MM.1S (cell line): Measurements from ENCODE around the gene KPRP.

Source experiments
- DNase-seq: peaks from one replicate; pipeline ENCODE4 v3.0.0-alpha.2; 2015
- H2AFZ ChIP-seq: fragments of 300-600 bp; sonication (generic); 2 replicates; pipeline ENCODE4 v1.6.0; 2016; ENCODE audit warnings: antibody characterized with exemption, low read length
- H3F3A ChIP-seq: fragments of 300-600 bp; sonication (generic); 2 replicates; pipeline ENCODE4 v1.6.1; 2016; ENCODE audit warnings: mild to moderate bottlenecking, antibody characterized with exemption, low read length, moderate library complexity, mixed read lengths; ENCODE audit not compliant: insufficient read depth
- H3K27ac ChIP-seq: fragments of 300-600 bp; sonication (generic); 2 replicates; pipeline ENCODE4 v1.5.1; 2016; ENCODE audit warnings: mild to moderate bottlenecking, low read length
- H3K27me3 ChIP-seq: fragments of 300-600 bp; sonication (generic); replicated peaks from 2 replicates; pipeline ENCODE4 v1.6.0; 2016; ENCODE audit warnings: low read length; ENCODE audit not compliant: insufficient read depth
- H3K36me3 ChIP-seq: fragments of 300-600 bp; sonication (generic); replicated peaks from 2 replicates; pipeline ENCODE4 v1.6.1; 2016; ENCODE audit warnings: mild to moderate bottlenecking, low read length, mixed read lengths; ENCODE audit not compliant: insufficient read depth
- H3K4me1 ChIP-seq: fragments of 300-600 bp; sonication (generic); 2 replicates; pipeline ENCODE4 v1.6.1; 2016; ENCODE audit warnings: low read length, mixed read lengths
- H3K4me2 ChIP-seq: fragments of 300-600 bp; sonication (generic); 2 replicates; pipeline ENCODE4 v1.6.0; 2016; ENCODE audit warnings: low read depth, low read length
- H3K4me3 ChIP-seq: fragments of 300-600 bp; sonication (generic); 2 replicates; pipeline ENCODE4 v1.5.1; 2016; ENCODE audit warnings: low read length, mixed read lengths
- H3K79me2 ChIP-seq: fragments of 300-600 bp; sonication (generic); 2 replicates; pipeline ENCODE4 v1.6.1; 2016; ENCODE audit warnings: mixed run types, low read length, mixed read lengths
- H3K9ac ChIP-seq: fragments of 300-600 bp; sonication (generic); 2 replicates; pipeline ENCODE4 v1.6.1; 2016; ENCODE audit warnings: low read length, mixed read lengths
- H3K9me2 ChIP-seq: fragments of 300-600 bp; sonication (generic); replicated peaks from 2 replicates; pipeline ENCODE4 v1.6.1; 2016; ENCODE audit warnings: mild to moderate bottlenecking, low read length, mixed read lengths; ENCODE audit not compliant: insufficient read depth
- H3K9me3 ChIP-seq: fragments of 300-600 bp; sonication (generic); replicated peaks from 2 replicates; pipeline ENCODE4 v1.6.1; 2016; ENCODE audit warnings: mild to moderate bottlenecking, low read length, mixed read lengths; ENCODE audit not compliant: insufficient read depth
- H4K20me1 ChIP-seq: fragments of 300-600 bp; sonication (generic); 2 replicates; pipeline ENCODE4 v1.6.1; 2016; ENCODE audit warnings: mild to moderate bottlenecking, low read length, moderate library complexity, mixed read lengths; ENCODE audit not compliant: insufficient read depth
- EZH2 ChIP-seq: fragments of 300-600 bp; sonication (generic); optimal IDR thresholded peaks from 2 replicates; pipeline ENCODE3; 2017; ENCODE audit warnings: low read depth, mild to moderate bottlenecking, antibody characterized with exemption, low read length, mixed read lengths
- EZH2phosphoT487 ChIP-seq: fragments of 300-600 bp; sonication (generic); IDR thresholded peaks from 2 replicates; pipeline ENCODE4 v1.6.1; 2018; ENCODE audit warnings: antibody characterized with exemption, low read length
- TF ChIP-seq, protein P1 (sequence below): fragments of 300-600 bp; sonication (generic); IDR thresholded peaks from 2 replicates; pipeline ENCODE4 v1.5.1; 2016; ENCODE audit warnings: antibody characterized with exemption, low read length, mixed read lengths

The KPRP gene

GRCh38 chr1:152741656-152742055 is 16.2 kb upstream of the KPRP start:
- no peaks in the 10 kb centered on the region for H3K9me2 ChIP-seq
- H3K36me3 ChIP-seq: no peaks in the 10 kb centered on the region
- no peaks in the 10 kb centered on the region for H3K27me3 ChIP-seq
- TF ChIP-seq EZH2 (no peak), EZH2phosphoT487 (no peak)
- TF ChIP-seq, protein P1, sequence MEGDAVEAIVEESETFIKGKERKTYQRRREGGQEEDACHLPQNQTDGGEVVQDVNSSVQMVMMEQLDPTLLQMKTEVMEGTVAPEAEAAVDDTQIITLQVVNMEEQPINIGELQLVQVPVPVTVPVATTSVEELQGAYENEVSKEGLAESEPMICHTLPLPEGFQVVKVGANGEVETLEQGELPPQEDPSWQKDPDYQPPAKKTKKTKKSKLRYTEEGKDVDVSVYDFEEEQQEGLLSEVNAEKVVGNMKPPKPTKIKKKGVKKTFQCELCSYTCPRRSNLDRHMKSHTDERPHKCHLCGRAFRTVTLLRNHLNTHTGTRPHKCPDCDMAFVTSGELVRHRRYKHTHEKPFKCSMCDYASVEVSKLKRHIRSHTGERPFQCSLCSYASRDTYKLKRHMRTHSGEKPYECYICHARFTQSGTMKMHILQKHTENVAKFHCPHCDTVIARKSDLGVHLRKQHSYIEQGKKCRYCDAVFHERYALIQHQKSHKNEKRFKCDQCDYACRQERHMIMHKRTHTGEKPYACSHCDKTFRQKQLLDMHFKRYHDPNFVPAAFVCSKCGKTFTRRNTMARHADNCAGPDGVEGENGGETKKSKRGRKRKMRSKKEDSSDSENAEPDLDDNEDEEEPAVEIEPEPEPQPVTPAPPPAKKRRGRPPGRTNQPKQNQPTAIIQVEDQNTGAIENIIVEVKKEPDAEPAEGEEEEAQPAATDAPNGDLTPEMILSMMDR: no peak
- H3K79me2 ChIP-seq: no peaks in the 10 kb centered on the region
- no peak overlapping the region for H3K4me2 ChIP-seq
- no peaks in the 10 kb centered on the region for H3K4me1 ChIP-seq
- H3F3A ChIP-seq: no peaks in the 10 kb centered on the region
- H3K9ac ChIP-seq: no peak overlapping the region
- H3K27ac ChIP-seq: no peak overlapping the region
- H2AFZ ChIP-seq: no peak overlapping the region
- no peaks in the 10 kb centered on the region for H4K20me1 ChIP-seq
- H3K9me3 ChIP-seq: no peaks in the 10 kb centered on the region
- no peak overlapping the region for H3K4me3 ChIP-seq
- DNase-seq: no peak

DNA sequence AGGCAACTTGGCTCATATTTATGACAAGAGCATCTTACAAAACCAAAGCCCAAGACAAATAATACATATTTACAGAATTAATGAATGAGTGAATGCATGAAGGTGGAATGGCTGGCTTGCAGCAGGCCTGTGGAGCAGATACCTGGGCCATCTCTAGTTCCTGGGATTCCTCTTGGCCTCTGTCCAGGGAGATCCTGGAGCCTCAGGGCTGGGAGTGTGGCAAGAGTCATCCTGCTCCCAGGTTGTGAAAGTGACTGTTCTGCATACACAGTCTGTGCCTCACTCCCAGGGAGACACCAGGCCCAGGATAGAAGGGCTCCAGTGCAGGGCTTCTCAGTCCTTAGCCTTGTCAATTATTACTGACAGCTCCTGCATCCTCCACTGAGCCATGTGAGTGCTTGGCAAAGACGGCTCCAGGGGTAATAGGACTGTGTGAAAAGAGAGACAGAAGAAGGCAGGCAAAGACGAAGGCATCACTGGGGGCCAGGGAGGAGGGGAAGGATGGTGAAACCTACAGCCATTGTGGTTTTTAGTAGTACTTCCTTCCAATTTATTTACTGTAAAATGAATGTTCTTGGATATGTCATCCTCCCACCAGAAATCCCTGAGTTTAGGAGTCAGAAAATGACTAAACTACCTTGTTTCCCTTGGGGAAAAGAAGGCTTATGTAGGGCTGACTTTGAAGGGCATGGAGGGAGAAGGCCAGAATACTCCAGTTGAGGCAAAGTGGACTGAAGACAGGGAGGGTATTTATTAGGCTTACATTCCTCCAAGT is 14.3 kb upstream of the KPRP start:
- no peaks in the 10 kb centered on the region for H3K9me3 ChIP-seq
- no peak overlapping the region for H3K4me3 ChIP-seq
- H4K20me1 ChIP-seq: no peaks in the 10 kb centered on the region
- H2AFZ ChIP-seq: no peak overlapping the region
- no peaks in the 10 kb centered on the region for H3F3A ChIP-seq
- no peak for DNase-seq
- no peak for TF ChIP-seq EZH2
- TF ChIP-seq EZH2phosphoT487: no peak
- TF ChIP-seq, protein P1: no peak
- no peaks in the 10 kb centered on the region for H3K27me3 ChIP-seq
- H3K36me3 ChIP-seq: no peaks in the 10 kb centered on the region
- no peak overlapping the region for H3K9ac ChIP-seq
- no peaks in the 10 kb centered on the region for H3K79me2 ChIP-seq
- H3K4me2 ChIP-seq: no peak overlapping the region
- no peaks in the 10 kb centered on the region for H3K9me2 ChIP-seq
- no peak overlapping the region for H3K27ac ChIP-seq
- H3K4me1 ChIP-seq: no peaks in the 10 kb centered on the region

GRCh38 chr1:152745289-152745704 is 12.5 kb upstream of the KPRP start:
- TF ChIP-seq EZH2phosphoT487: no peak
- TF ChIP-seq, protein P1: 0 out of 2 replicates have a peak, but pooled peaks have one; percentile 10
- no peaks in the 10 kb centered on the region for H3K27me3 ChIP-seq
- H3K4me1 ChIP-seq: no peaks in the 10 kb centered on the region
- H3K36me3 ChIP-seq: no peaks in the 10 kb centered on the region
- no peaks in the 10 kb centered on the region for H3K9me2 ChIP-seq
- H3K79me2 ChIP-seq: no peaks in the 10 kb centered on the region
- H3K4me2 ChIP-seq: no peak overlapping the region
- no peak overlapping the region for H3K4me3 ChIP-seq
- H3K27ac ChIP-seq: no peak overlapping the region
- DNase-seq: no peak
- H3K9me3 ChIP-seq: no peaks in the 10 kb centered on the region
- no peak overlapping the region for H2AFZ ChIP-seq
- H4K20me1 ChIP-seq: no peaks in the 10 kb centered on the region
- no peak overlapping the region for H3K9ac ChIP-seq
- H3F3A ChIP-seq: no peaks in the 10 kb centered on the region
